Natural killer cell (primary cell): ENCODE data around the gene NGEF. TPM values are rescaled to one million over a fixed set of nuclear protein-coding genes. Genes with fewer than 3 reads are reported as not detected.

ENCODE experiments used
- ATAC-seq, 3 donors: fragments of 150-1000 bp in 2 of 3; fragments of 200-7000 bp in 1 of 3; cut with Tn5 transposase; 1 replicate in 1 of 3; 2 replicates in 2 of 3; pipeline ENCODE4 v1.10.0; 2021; ENCODE audit warnings: mild to moderate bottlenecking in 2 of 3, moderate library complexity in 2 of 3
- DNase-seq, 2 donors: peaks; one replicate each; pipeline versions ENCODE4 v3.0.0 to v3.0.0-alpha.2; 2013 to 2021; ENCODE audit warnings: mixed read lengths in 1 of 2
- H3K27ac ChIP-seq: one replicate; pipeline ENCODE4 v1.5.1; 2013; ENCODE audit warnings: mild to moderate bottlenecking, low read length
- H3K27me3 ChIP-seq: one replicate; pipeline ENCODE4 v1.6.1; 2013; ENCODE audit warnings: low read length; ENCODE audit not compliant: control insufficient read depth, insufficient read depth
- H3K36me3 ChIP-seq: one replicate; pipeline ENCODE4 v1.6.1; 2013; ENCODE audit warnings: low read length; ENCODE audit not compliant: control insufficient read depth, insufficient read depth
- H3K4me1 ChIP-seq: one replicate; pipeline ENCODE4 v1.6.1; 2013; ENCODE audit warnings: low read length; ENCODE audit not compliant: control insufficient read depth, insufficient read depth
- H3K4me3 ChIP-seq: one replicate; pipeline ENCODE4 v1.5.1; 2013; ENCODE audit warnings: low read length
- H3K9me3 ChIP-seq: one replicate; pipeline ENCODE4 v1.6.1; 2013; ENCODE audit warnings: low read length; ENCODE audit not compliant: control insufficient read depth, insufficient read depth
- H3K27ac Mint-ChIP-seq, 2 donors: one replicate each; pipeline ENCODE4 v1.8.0; 2022; ENCODE audit warnings: mild to moderate bottlenecking in 2 of 2, mixed read lengths in 2 of 2, moderate library complexity in 1 of 2
- H3K27me3 Mint-ChIP-seq, 2 donors: one replicate each; pipeline ENCODE4 v1.8.0; 2022; ENCODE audit warnings: low read depth in 2 of 2, mixed read lengths in 2 of 2
- H3K36me3 Mint-ChIP-seq: one replicate; pipeline ENCODE4 v1.8.0; 2022; ENCODE audit warnings: mixed read lengths
- H3K4me1 Mint-ChIP-seq, 2 donors: one replicate each; pipeline ENCODE4 v1.8.0; 2022; ENCODE audit warnings: mixed read lengths in 2 of 2
- H3K4me3 Mint-ChIP-seq: one replicate; pipeline ENCODE4 v1.8.0; 2022; ENCODE audit warnings: mild to moderate bottlenecking, moderate library complexity, mixed read lengths
- H3K9me3 Mint-ChIP-seq, 2 donors: one replicate each; pipeline ENCODE4 v1.8.0; 2022; ENCODE audit warnings: mixed read lengths in 2 of 2
- WGBS: methylation state at CpG from one replicate; pipeline ENCODE4 v1.1.7; 2013; ENCODE audit warnings: missing lambda C conversion rate; ENCODE audit not compliant: insufficient coverage; 5-methylcytosine and 5-hydroxymethylcytosine counted together
- intact Hi-C: fragments of 100-400 bp; cut with micrococcal nuclease; formaldehyde crosslinking; loops from one replicate; pipeline ENCODE4 v1.14.2; 2022
- total RNA-seq, 4 donors: library from RNA; stranded (reverse); fragments of 120-200 nt in 1 of 4; gene quantifications; one replicate each; pipeline versions ENCODE4 v1.2.3 to v1.2.4, GENCODE V29; 2013 to 2022
- TF ChIP-seq, protein P1 (sequence below): fragments of 200-600 bp; IDR thresholded peaks from one replicate; pipeline ENCODE4 v1.8.0; 2022; ENCODE audit warnings: antibody characterized with exemption

The NGEF gene
- total RNA-seq, 3 donors from 2014 or later (not counting 1 experiment from before 2014, with no cell fraction given): not detected

DNA sequence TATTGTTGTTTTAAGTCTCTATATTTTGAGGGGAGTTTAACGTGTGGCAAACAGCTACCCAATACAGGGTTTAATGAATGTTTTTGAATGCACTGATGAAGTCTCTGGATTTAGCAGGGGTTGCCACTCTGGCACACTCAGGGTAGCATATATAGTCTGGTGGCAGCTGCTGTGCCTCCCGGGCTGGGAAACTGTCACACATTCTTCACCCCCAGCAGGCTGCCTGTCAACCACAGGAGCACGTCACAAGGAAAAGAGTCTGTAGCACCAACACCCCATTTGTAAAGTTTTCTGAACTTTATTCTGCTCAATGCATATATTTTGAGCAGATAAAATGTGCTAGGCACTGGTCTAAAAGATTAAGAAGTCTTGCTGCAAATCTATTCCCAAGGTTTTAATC lies 39.3 kb downstream of the NGEF start:
- ATAC-seq: no peak

DNA sequence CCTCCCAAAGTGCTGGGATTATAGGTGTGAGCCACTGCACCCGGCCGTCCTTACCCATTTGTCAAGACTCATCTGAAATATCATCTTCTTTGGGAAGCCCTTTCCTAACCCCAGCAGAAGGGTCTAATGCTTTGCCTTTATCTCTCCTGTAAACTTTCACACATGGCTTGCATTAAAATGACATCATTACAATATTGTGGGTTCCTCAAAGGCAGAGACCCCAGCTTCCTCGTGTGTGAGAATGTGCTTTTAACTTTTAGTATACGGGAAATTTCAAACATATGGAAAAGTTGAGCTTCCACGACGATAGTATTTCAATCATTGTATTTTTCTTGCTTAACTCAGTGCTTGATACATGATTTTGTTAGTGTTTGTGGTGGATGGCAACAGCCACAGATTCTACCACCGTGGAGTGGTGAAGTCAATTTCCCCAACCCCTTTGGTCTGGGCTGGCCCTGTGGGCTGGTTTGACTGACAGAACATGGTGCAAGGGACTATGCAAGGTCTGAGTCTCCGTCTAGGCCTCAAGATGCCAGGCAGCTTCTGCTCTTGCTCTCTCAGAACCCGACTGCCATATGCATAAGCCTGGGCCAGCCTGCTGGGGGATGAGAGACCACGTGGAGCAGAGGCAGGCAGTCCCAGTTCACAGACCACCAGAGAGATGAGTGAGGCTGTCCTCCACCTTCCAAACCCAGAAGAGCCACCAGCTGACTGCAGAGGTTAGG lies 39.9 kb downstream of the NGEF start:
- H3K4me1 ChIP-seq: no peaks in the 10 kb centered on the region
- WGBS: 84% methylated on average over 10 of the region's 10 CpGs
- DNase-seq: no peak

More for the DNA sequence above, 39.3 kb downstream of the NGEF start:
- no peak overlapping the region for H3K4me3 Mint-ChIP-seq
- no peaks in the 10 kb centered on the region for H3K9me3 Mint-ChIP-seq
- no peaks in the 10 kb centered on the region for H3K4me1 ChIP-seq
- H3K4me3 ChIP-seq: no peak overlapping the region
- H3K27ac ChIP-seq: no peak overlapping the region
- H3K9me3 ChIP-seq: no peaks in the 10 kb centered on the region
- H3K36me3 Mint-ChIP-seq: no peaks in the 10 kb centered on the region
- no peaks in the 10 kb centered on the region for H3K27me3 ChIP-seq
- H3K36me3 ChIP-seq: no peaks in the 10 kb centered on the region
- 78% methylated on average over 3 of the region's 3 CpGs for WGBS
- TF ChIP-seq, protein P1, sequence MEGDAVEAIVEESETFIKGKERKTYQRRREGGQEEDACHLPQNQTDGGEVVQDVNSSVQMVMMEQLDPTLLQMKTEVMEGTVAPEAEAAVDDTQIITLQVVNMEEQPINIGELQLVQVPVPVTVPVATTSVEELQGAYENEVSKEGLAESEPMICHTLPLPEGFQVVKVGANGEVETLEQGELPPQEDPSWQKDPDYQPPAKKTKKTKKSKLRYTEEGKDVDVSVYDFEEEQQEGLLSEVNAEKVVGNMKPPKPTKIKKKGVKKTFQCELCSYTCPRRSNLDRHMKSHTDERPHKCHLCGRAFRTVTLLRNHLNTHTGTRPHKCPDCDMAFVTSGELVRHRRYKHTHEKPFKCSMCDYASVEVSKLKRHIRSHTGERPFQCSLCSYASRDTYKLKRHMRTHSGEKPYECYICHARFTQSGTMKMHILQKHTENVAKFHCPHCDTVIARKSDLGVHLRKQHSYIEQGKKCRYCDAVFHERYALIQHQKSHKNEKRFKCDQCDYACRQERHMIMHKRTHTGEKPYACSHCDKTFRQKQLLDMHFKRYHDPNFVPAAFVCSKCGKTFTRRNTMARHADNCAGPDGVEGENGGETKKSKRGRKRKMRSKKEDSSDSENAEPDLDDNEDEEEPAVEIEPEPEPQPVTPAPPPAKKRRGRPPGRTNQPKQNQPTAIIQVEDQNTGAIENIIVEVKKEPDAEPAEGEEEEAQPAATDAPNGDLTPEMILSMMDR: no peak
- intact Hi-C loops: no loop called here
- H3K4me1 Mint-ChIP-seq: no peaks in the 10 kb centered on the region
- no peak for DNase-seq
- H3K27me3 Mint-ChIP-seq: no peaks in the 10 kb centered on the region
- no peak overlapping the region for H3K27ac Mint-ChIP-seq

DNA sequence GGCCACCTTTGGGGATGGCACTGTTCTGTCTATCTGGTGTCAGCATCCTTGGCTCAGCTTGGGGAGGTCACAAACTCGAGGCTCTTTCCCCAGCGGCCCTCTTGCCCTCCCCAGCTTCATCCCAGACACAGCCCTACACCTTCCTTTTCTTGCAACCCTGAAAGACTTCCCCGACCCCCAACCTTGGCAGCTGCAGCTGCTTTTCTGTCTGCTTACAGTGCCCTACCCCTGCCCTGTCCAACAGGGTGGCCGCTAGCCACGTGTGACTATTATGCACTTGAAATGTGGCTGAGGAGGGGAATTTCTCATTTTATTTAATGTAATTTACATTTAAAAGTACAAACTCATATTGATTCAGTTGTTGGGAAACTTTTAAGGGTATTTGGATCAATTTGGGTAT lies 41.3 kb downstream of the NGEF start:
- H3K36me3 Mint-ChIP-seq: no peaks in the 10 kb centered on the region
- no peak for DNase-seq

More for the DNA sequence above, 39.9 kb downstream of the NGEF start:
- Mint-ChIP-seq H3K4me1 (no peaks in the 10 kb centered on the region), H3K27me3 (no peaks in the 10 kb centered on the region), H3K4me3 (no peak overlapping the region), H3K36me3 (no peaks in the 10 kb centered on the region), H3K9me3 (no peaks in the 10 kb centered on the region), H3K27ac (no peak overlapping the region)
- ATAC-seq: no peak
- Histone ChIP-seq H3K27ac (no peak overlapping the region), H3K27me3 (no peaks in the 10 kb centered on the region), H3K36me3 (no peaks in the 10 kb centered on the region), H3K4me3 (no peak overlapping the region), H3K9me3 (no peaks in the 10 kb centered on the region)
- TF ChIP-seq, protein P1: no peak
- intact Hi-C loops: no loop called here

More for the DNA sequence above, 41.3 kb downstream of the NGEF start:
- no peak for ATAC-seq
- Mint-ChIP-seq H3K27me3 (no peaks in the 10 kb centered on the region), H3K4me3 (no peak overlapping the region), H3K4me1 (no peaks in the 10 kb centered on the region), H3K9me3 (no peaks in the 10 kb centered on the region), H3K27ac (no peak overlapping the region)
- Histone ChIP-seq H3K4me3 (no peak overlapping the region), H3K36me3 (no peaks in the 10 kb centered on the region), H3K9me3 (no peaks in the 10 kb centered on the region), H3K27me3 (no peaks in the 10 kb centered on the region), H3K27ac (no peak overlapping the region), H3K4me1 (no peaks in the 10 kb centered on the region)
- TF ChIP-seq, protein P1: no peak
- 66% methylated on average over 3 of the region's 5 CpGs for WGBS
- intact Hi-C loops: no loop called here
